Memory B cell (primary cell): ENCODE measurements around the gene LACRT.
"Not testable (repeated sequence)": the region's sequence is repeated elsewhere in the genome, so short reads cannot be mapped to it uniquely, and the experiment has no call there.

Experiments used
- ATAC-seq: fragments of 150-1000 bp; cut with Tn5 transposase; 2 replicates; pipeline ENCODE4 v1.10.0; 2021; ENCODE audit warnings: low read depth, mild to moderate bottlenecking, moderate library complexity
- DNase-seq, 2 donors: peaks; one replicate each; pipeline ENCODE4 v3.0.0; 2022; ENCODE audit warnings: low spot score in 2 of 2
- H3K27ac Mint-ChIP-seq: one replicate; pipeline ENCODE4 v1.8.0; 2022; ENCODE audit warnings: mild to moderate bottlenecking, moderate library complexity, mixed read lengths
- H3K27me3 Mint-ChIP-seq: one replicate; pipeline ENCODE4 v1.8.0; 2022; ENCODE audit warnings: mixed read lengths
- H3K36me3 Mint-ChIP-seq: one replicate; pipeline ENCODE4 v1.8.0; 2022; ENCODE audit warnings: mild to moderate bottlenecking, mixed read lengths
- H3K4me1 Mint-ChIP-seq: one replicate; pipeline ENCODE4 v1.8.0; 2022; ENCODE audit warnings: mixed read lengths
- H3K4me3 Mint-ChIP-seq: one replicate; pipeline ENCODE4 v1.8.0; 2022; ENCODE audit warnings: mild to moderate bottlenecking, moderate library complexity, mixed read lengths
- H3K9me3 Mint-ChIP-seq: one replicate; pipeline ENCODE4 v1.8.0; 2022; ENCODE audit warnings: mixed read lengths

Gene LACRT

GRCh38 chr12:54634795-54635194 is at the start of gene LACRT:
LACRT (minus strand) TSS chr12:54634895; CDS start chr12:54634841, 54 bp downstream.
- peaks cover 17% of the 10 kb centered on the region for H3K27me3 Mint-ChIP-seq
- H3K9me3 Mint-ChIP-seq, result no peaks in the 10 kb centered on the region
- ATAC-seq, result no peak
- H3K36me3 Mint-ChIP-seq, result no peaks in the 10 kb centered on the region
- no peak within 1 kb of the TSS for H3K27ac Mint-ChIP-seq
- no peak within 1 kb of the TSS for H3K4me3 Mint-ChIP-seq
- no peaks in the 10 kb centered on the region for H3K4me1 Mint-ChIP-seq
- no peak for DNase-seq

- no peaks in the 10 kb centered on the region for H3K36me3 Mint-ChIP-seq
- H3K4me3 Mint-ChIP-seq, result no peak overlapping the region
- ATAC-seq (no peak), DNase-seq (no peak)
- no peak overlapping the region for H3K27ac Mint-ChIP-seq
- H3K9me3 Mint-ChIP-seq, result peaks cover 5% of the 10 kb centered on the region
- H3K27me3 Mint-ChIP-seq, result peaks cover 38% of the 10 kb centered on the region
- peaks cover 2% of the 10 kb centered on the region for H3K4me1 Mint-ChIP-seq
Measured at GRCh38 chr12:54683398-54683797, 48.7 kb upstream of the LACRT start.

- Mint-ChIP-seq H3K36me3 (no peaks in the 10 kb centered on the region), H3K27ac (no peak overlapping the region), H3K4me1 (no peaks in the 10 kb centered on the region), H3K27me3 (peaks cover 36% of the 10 kb centered on the region), H3K9me3 (peaks cover 5% of the 10 kb centered on the region), H3K4me3 (no peak overlapping the region)
- DNase-seq (no peak), ATAC-seq (no peak)
Measured at GRCh38 chr12:54682674-54683073, 48.0 kb upstream of the LACRT start.

- H3K4me1 Mint-ChIP-seq, result no peaks in the 10 kb centered on the region
- DNase-seq (no peak), ATAC-seq (peak; percentile 56)
- no peak overlapping the region for H3K27ac Mint-ChIP-seq
- H3K9me3 Mint-ChIP-seq, result no peaks in the 10 kb centered on the region
- H3K36me3 Mint-ChIP-seq, result no peaks in the 10 kb centered on the region
- peaks cover 35% of the 10 kb centered on the region for H3K27me3 Mint-ChIP-seq
- H3K4me3 Mint-ChIP-seq, result no peak overlapping the region
Measured at GRCh38 chr12:54680374-54680773, 45.7 kb upstream of the LACRT start.

- DNase-seq (no peak), ATAC-seq (no peak)
- no peaks in the 10 kb centered on the region for H3K36me3 Mint-ChIP-seq
- H3K9me3 Mint-ChIP-seq, result no peaks in the 10 kb centered on the region
- no peak overlapping the region for H3K27ac Mint-ChIP-seq
- H3K4me3 Mint-ChIP-seq, result no peak overlapping the region
- H3K4me1 Mint-ChIP-seq, result no peaks in the 10 kb centered on the region
- peaks cover 25% of the 10 kb centered on the region for H3K27me3 Mint-ChIP-seq
Measured at GRCh38 chr12:54678131-54678530, 43.4 kb upstream of the LACRT start.

GRCh38 chr12:54667945-54668344 is 33.2 kb upstream of the LACRT start:
- Mint-ChIP-seq H3K4me3 (no peak overlapping the region), H3K27me3 (peaks cover 8% of the 10 kb centered on the region), H3K36me3 (no peaks in the 10 kb centered on the region), H3K27ac (no peak overlapping the region), H3K9me3 (no peaks in the 10 kb centered on the region), H3K4me1 (no peaks in the 10 kb centered on the region)
- DNase-seq (no peak), ATAC-seq (no peak)

GRCh38 chr12:54666008-54666407 is 31.3 kb upstream of the LACRT start:
- no peaks in the 10 kb centered on the region for H3K36me3 Mint-ChIP-seq
- no peaks in the 10 kb centered on the region for H3K4me1 Mint-ChIP-seq
- peaks cover 9% of the 10 kb centered on the region for H3K27me3 Mint-ChIP-seq
- no peak overlapping the region for H3K4me3 Mint-ChIP-seq
- H3K27ac Mint-ChIP-seq, result no peak overlapping the region
- DNase-seq (no peak), ATAC-seq (no peak)
- no peaks in the 10 kb centered on the region for H3K9me3 Mint-ChIP-seq

GRCh38 chr12:54665022-54665635 is 30.4 kb upstream of the LACRT start:
- not testable (repeated sequence) for DNase-seq, H3K9me3 Mint-ChIP-seq, H3K27me3 Mint-ChIP-seq, H3K27ac Mint-ChIP-seq, H3K4me1 Mint-ChIP-seq, H3K36me3 Mint-ChIP-seq, H3K4me3 Mint-ChIP-seq, ATAC-seq

GRCh38 chr12:54663603-54664002 is 28.9 kb upstream of the LACRT start:
- Mint-ChIP-seq H3K4me1 (no peaks in the 10 kb centered on the region), H3K27ac (no peak overlapping the region), H3K27me3 (peaks cover 5% of the 10 kb centered on the region), H3K9me3 (no peaks in the 10 kb centered on the region), H3K36me3 (no peaks in the 10 kb centered on the region), H3K4me3 (no peak overlapping the region)
- no peak for ATAC-seq
- DNase-seq, result no peak

GRCh38 chr12:54662026-54662425 is 27.3 kb upstream of the LACRT start:
- Mint-ChIP-seq H3K36me3 (no peaks in the 10 kb centered on the region), H3K27me3 (peaks cover 9% of the 10 kb centered on the region), H3K9me3 (no peaks in the 10 kb centered on the region), H3K4me3 (no peak overlapping the region), H3K27ac (no peak overlapping the region), H3K4me1 (no peaks in the 10 kb centered on the region)
- no peak for DNase-seq
- no peak for ATAC-seq

- no peak for ATAC-seq
- no peaks in the 10 kb centered on the region for H3K4me1 Mint-ChIP-seq
- no peak overlapping the region for H3K4me3 Mint-ChIP-seq
- no peaks in the 10 kb centered on the region for H3K9me3 Mint-ChIP-seq
- peaks cover 11% of the 10 kb centered on the region for H3K27me3 Mint-ChIP-seq
- DNase-seq, result no peak
- H3K27ac Mint-ChIP-seq, result no peak overlapping the region
- H3K36me3 Mint-ChIP-seq, result no peaks in the 10 kb centered on the region
Measured at GRCh38 chr12:54661048-54661447, 26.4 kb upstream of the LACRT start.

GRCh38 chr12:54660320-54660962 is 25.7 kb upstream of the LACRT start:
- Mint-ChIP-seq H3K27ac (no peak overlapping the region), H3K27me3 (peaks cover 11% of the 10 kb centered on the region), H3K9me3 (no peaks in the 10 kb centered on the region), H3K36me3 (no peaks in the 10 kb centered on the region), H3K4me3 (no peak overlapping the region), H3K4me1 (no peaks in the 10 kb centered on the region)
- no peak for DNase-seq
- ATAC-seq, result no peak

GRCh38 chr12:54658306-54659264 is 23.9 kb upstream of the LACRT start:
- Mint-ChIP-seq H3K4me1 (no peaks in the 10 kb centered on the region), H3K36me3 (no peaks in the 10 kb centered on the region), H3K4me3 (no peak overlapping the region), H3K27me3 (peaks cover 11% of the 10 kb centered on the region), H3K27ac (no peak overlapping the region), H3K9me3 (no peaks in the 10 kb centered on the region)
- DNase-seq (peak in 1 of 2 donors; percentile 9), ATAC-seq (peak; percentile 38)

GRCh38 chr12:54657105-54657607 is 22.5 kb upstream of the LACRT start:
- H3K4me1 Mint-ChIP-seq, result no peaks in the 10 kb centered on the region
- no peak overlapping the region for H3K27ac Mint-ChIP-seq
- H3K9me3 Mint-ChIP-seq, result no peaks in the 10 kb centered on the region
- no peak overlapping the region for H3K4me3 Mint-ChIP-seq
- DNase-seq, result no peak
- H3K27me3 Mint-ChIP-seq, result peaks cover 17% of the 10 kb centered on the region
- no peaks in the 10 kb centered on the region for H3K36me3 Mint-ChIP-seq
- no peak for ATAC-seq
